T-cell (primary cell): ENCODE results near the gene ZNF470. TPM values are rescaled to one million over a fixed set of nuclear protein-coding genes. Genes with fewer than 3 reads are reported as not detected.

Experiments
- ATAC-seq, 4 experiments: fragments of 200-7000 bp in 3 of 4; fragments of 150-1000 bp in 1 of 4; cut with Tn5 transposase; replicated peaks in 1 of 4; 1 replicate in 3 of 4; 2 replicates in 1 of 4; pipeline ENCODE4 v1.10.0; 2021; ENCODE audit warnings: moderate library complexity in 3 of 4, mild to moderate bottlenecking in 2 of 4, moderate number of reproducible peaks in 1 of 4
- CTCF ChIA-PET, 2 donors: fragments of 300-600 bp; sonication (Branson Sonifier 250); formaldehyde crosslinking; loops; one replicate each; lab custom pipeline; 2022; ENCODE audit warnings: antibody characterized with exemption in 2 of 2; lab: Charles Lee
- POLR2A ChIA-PET, 2 donors: fragments of 300-600 bp; sonication (Branson Sonifier 250); formaldehyde crosslinking; loops; one replicate each; lab custom pipeline; 2022; ENCODE audit warnings: antibody characterized with exemption in 2 of 2; lab: Charles Lee
- DNase-seq, 35 experiments: peaks; one replicate each; pipeline versions ENCODE4 v3.0.0 to v3.0.0-alpha.2; 2013 to 2023
- H3K27ac ChIP-seq: one replicate; pipeline ENCODE4 v1.5.1; 2013; ENCODE audit warnings: low read length
- H3K27me3 ChIP-seq, 2 experiments: replicated peaks in 1 of 2; 1 replicate in 1 of 2; 2 replicates in 1 of 2; pipeline versions ENCODE4 v1.6.1 to v1.7.0; 2013; ENCODE audit warnings: low read length in 1 of 2, mixed read lengths in 1 of 2; ENCODE audit not compliant: control insufficient read depth in 2 of 2, insufficient read depth in 2 of 2; ENCODE audit errors: extremely low read depth in 1 of 2
- H3K36me3 ChIP-seq, 2 donors: 1 replicate in 1 of 2; 2 replicates in 1 of 2; pipeline versions ENCODE4 v1.6.1 to v1.7.0; 2013; ENCODE audit warnings: low read length in 1 of 2; ENCODE audit not compliant: control insufficient read depth in 2 of 2, insufficient read depth in 1 of 2; ENCODE audit errors: extremely low read depth in 1 of 2
- H3K4me1 ChIP-seq, 2 experiments: 1 replicate in 1 of 2; 2 replicates in 1 of 2; pipeline versions ENCODE4 v1.6.1 to v1.7.0; 2013; ENCODE audit warnings: low read length in 2 of 2, mixed read lengths in 1 of 2; ENCODE audit not compliant: insufficient read depth in 2 of 2, control insufficient read depth in 1 of 2; ENCODE audit errors: extremely low read depth in 1 of 2
- H3K4me3 ChIP-seq, 2 donors: 1 replicate in 1 of 2; 2 replicates in 1 of 2; pipeline versions ENCODE4 v1.5.1 to v1.7.0; 2013; ENCODE audit warnings: mild to moderate bottlenecking in 2 of 2, low read length in 1 of 2, moderate library complexity in 1 of 2; ENCODE audit not compliant: control insufficient read depth in 1 of 2; ENCODE audit errors: extremely low read depth in 1 of 2
- H3K9me3 ChIP-seq: 2 replicates; pipeline ENCODE4 v1.7.0; 2013
- H3K27ac Mint-ChIP-seq, 2 donors: one replicate each; pipeline ENCODE4 v1.8.0; 2020 to 2021; ENCODE audit warnings: mild to moderate bottlenecking in 2 of 2, mixed read lengths in 2 of 2
- H3K27me3 Mint-ChIP-seq, 2 donors: one replicate each; pipeline ENCODE4 v1.8.0; 2021 to 2022; ENCODE audit warnings: mixed read lengths in 2 of 2
- H3K36me3 Mint-ChIP-seq: one replicate; pipeline ENCODE4 v1.8.0; 2021; ENCODE audit warnings: mixed read lengths
- H3K4me1 Mint-ChIP-seq, 3 donors: one replicate each; pipeline ENCODE4 v1.8.0; 2020 to 2022; ENCODE audit warnings: mixed read lengths in 3 of 3, mild to moderate bottlenecking in 1 of 3
- H3K4me3 Mint-ChIP-seq, 3 donors: one replicate each; pipeline ENCODE4 v1.8.0; 2020 to 2022; ENCODE audit warnings: mild to moderate bottlenecking in 3 of 3, mixed read lengths in 3 of 3, moderate library complexity in 3 of 3
- H3K9me3 Mint-ChIP-seq, 3 donors: one replicate each; pipeline ENCODE4 v1.8.0; 2020 to 2022; ENCODE audit warnings: mixed read lengths in 3 of 3
- WGBS: methylation state at CpG from one replicate; pipeline ENCODE4 v1.1.5; 2013; ENCODE audit warnings: missing lambda C conversion rate; ENCODE audit not compliant: insufficient coverage; 5-methylcytosine and 5-hydroxymethylcytosine counted together
- total RNA-seq, 35 experiments: library from RNA in 6 of 35; stranded (reverse) in 6 of 35; fragments of 120-200 nt in 1 of 35; gene quantifications; one replicate each; pipeline versions ENCODE4 v1.2.1 to v1.2.4 and lab custom pipeline; 2013 to 2026

Gene ZNF470
- total RNA-seq, 5 donors from 2014 or later (not counting 1 experiment from before 2014, with no cell fraction given) = 1.5 to 7.2 (median 5.8) TPM

GRCh38 chr19:56597696-56598095, 30.4 kb downstream of the ZNF470 start:
- WGBS = no CpG with 5 or more reads among the region's 4 CpGs
- peaks cover 2% of the 10 kb centered on the region for H3K9me3 ChIP-seq
- CTCF ChIA-PET = no interaction called here
- peaks cover 42% of the 10 kb centered on the region for H3K36me3 Mint-ChIP-seq
- H3K4me1 Mint-ChIP-seq = peaks cover 24 to 28% (median 25%) of the 10 kb centered on the region in 3 donors
- H3K27me3 ChIP-seq = no peaks in the 10 kb centered on the region
- no peak overlapping the region for H3K27ac ChIP-seq
- H3K9me3 Mint-ChIP-seq = peaks cover 17 to 30% (median 24%) of the 10 kb centered on the region in 3 donors
- no peak for DNase-seq
- ATAC-seq = no peak
- H3K4me1 ChIP-seq = peaks cover 6 to 19% of the 10 kb centered on the region in 2 experiments
- POLR2A ChIA-PET = no interaction called here
- H3K27ac Mint-ChIP-seq = no peak overlapping the region
- H3K4me3 ChIP-seq = no peak overlapping the region
- H3K36me3 ChIP-seq = peaks cover 0 to 13% of the 10 kb centered on the region in 2 donors
- no peaks in the 10 kb centered on the region for H3K27me3 Mint-ChIP-seq
- H3K4me3 Mint-ChIP-seq = no peak overlapping the region

- Histone ChIP-seq H3K27me3 (no peaks in the 10 kb centered on the region), H3K4me3 (peak overlapping the region in 1 of 2 donors; percentile 42), H3K27ac (no peak overlapping the region), H3K9me3 (peaks cover 13% of the 10 kb centered on the region), H3K4me1 (no peaks in the 10 kb centered on the region), H3K36me3 (peaks cover 7 to 13% of the 10 kb centered on the region in 2 donors)
- 92% methylated on average over 2 of the region's 3 CpGs for WGBS
- peaks cover 70% of the 10 kb centered on the region for H3K36me3 Mint-ChIP-seq
- H3K9me3 Mint-ChIP-seq = peaks cover 20 to 52% (median 46%) of the 10 kb centered on the region in 3 donors
- no peak for DNase-seq
- POLR2A ChIA-PET = no interaction called here
- ATAC-seq = no peak
- no peaks in the 10 kb centered on the region for H3K27me3 Mint-ChIP-seq
- CTCF ChIA-PET = no interaction called here
- peaks cover 7 to 11% (median 9%) of the 10 kb centered on the region in 3 donors for H3K4me1 Mint-ChIP-seq
- H3K4me3 Mint-ChIP-seq = no peak overlapping the region
- no peak overlapping the region for H3K27ac Mint-ChIP-seq
Observed at GRCh38 chr19:56601375-56601774, 34.1 kb downstream of the ZNF470 start.

- H3K4me1 Mint-ChIP-seq = peaks cover 0 to 5% (median 4%) of the 10 kb centered on the region in 3 donors
- no peaks in the 10 kb centered on the region for H3K27me3 ChIP-seq
- H3K36me3 ChIP-seq = peaks cover 12 to 13% of the 10 kb centered on the region in 2 donors
- peaks cover 17% of the 10 kb centered on the region for H3K9me3 ChIP-seq
- ChIA-PET POLR2A (no interaction called here), CTCF (no interaction called here)
- H3K4me3 ChIP-seq = peak overlapping the region in 1 of 2 donors; percentile 5
- no peak overlapping the region for H3K27ac Mint-ChIP-seq
- H3K27ac ChIP-seq = no peak overlapping the region
- H3K36me3 Mint-ChIP-seq = peaks cover 77% of the 10 kb centered on the region
- H3K4me1 ChIP-seq = no peaks in the 10 kb centered on the region
- DNase-seq (no peak), ATAC-seq (no peak)
- H3K9me3 Mint-ChIP-seq = peaks cover 21 to 66% (median 55%) of the 10 kb centered on the region in 3 donors
- 87% methylated on average over 5 of the region's 6 CpGs for WGBS
- no peaks in the 10 kb centered on the region for H3K27me3 Mint-ChIP-seq
- no peak overlapping the region for H3K4me3 Mint-ChIP-seq
Observed at GRCh38 chr19:56603829-56604228, 36.6 kb downstream of the ZNF470 start.

- H3K4me1 Mint-ChIP-seq = no peaks in the 10 kb centered on the region
- ChIA-PET POLR2A (no interaction called here), CTCF (no interaction called here)
- DNase-seq (no peak), ATAC-seq (no peak)
- Histone ChIP-seq H3K27me3 (no peaks in the 10 kb centered on the region), H3K27ac (no peak overlapping the region), H3K4me1 (no peaks in the 10 kb centered on the region), H3K36me3 (peaks cover 3 to 12% of the 10 kb centered on the region in 2 donors), H3K4me3 (no peak overlapping the region), H3K9me3 (peaks cover 19% of the 10 kb centered on the region)
- peaks cover 86% of the 10 kb centered on the region for H3K36me3 Mint-ChIP-seq
- H3K9me3 Mint-ChIP-seq = peaks cover 15 to 74% (median 55%) of the 10 kb centered on the region in 3 donors
- no peaks in the 10 kb centered on the region for H3K27me3 Mint-ChIP-seq
- 100% methylated on average over 3 of the region's 8 CpGs for WGBS
- H3K4me3 Mint-ChIP-seq = no peak overlapping the region
- H3K27ac Mint-ChIP-seq = no peak overlapping the region
Observed at GRCh38 chr19:56608274-56608964, 41.2 kb downstream of the ZNF470 start.

- DNase-seq = no peak
- POLR2A ChIA-PET = no interaction called here
- Mint-ChIP-seq H3K4me3 (no peak overlapping the region), H3K4me1 (no peaks in the 10 kb centered on the region), H3K27ac (no peak overlapping the region), H3K27me3 (no peaks in the 10 kb centered on the region), H3K9me3 (peaks cover 26 to 88% (median 63%) of the 10 kb centered on the region in 3 donors), H3K36me3 (peaks cover 95% of the 10 kb centered on the region)
- Histone ChIP-seq H3K4me3 (peak overlapping the region in 1 of 2 donors; percentile 52), H3K27ac (no peak overlapping the region), H3K27me3 (no peaks in the 10 kb centered on the region), H3K4me1 (no peaks in the 10 kb centered on the region), H3K36me3 (peaks cover 4 to 7% of the 10 kb centered on the region in 2 donors), H3K9me3 (peaks cover 17% of the 10 kb centered on the region)
- WGBS = 72% methylated on average over 4 of the region's 8 CpGs
- ATAC-seq = no peak
- CTCF ChIA-PET = no interaction called here
Observed at GRCh38 chr19:56611288-56611687, 44.0 kb downstream of the ZNF470 start.

GRCh38 chr19:56612737-56613136, 45.5 kb downstream of the ZNF470 start:
- H3K27ac ChIP-seq = no peak overlapping the region
- Mint-ChIP-seq H3K27ac (no peak overlapping the region), H3K9me3 (peaks cover 29 to 90% (median 69%) of the 10 kb centered on the region in 3 donors), H3K4me3 (no peak overlapping the region), H3K27me3 (no peaks in the 10 kb centered on the region), H3K4me1 (no peaks in the 10 kb centered on the region), H3K36me3 (peaks cover 97% of the 10 kb centered on the region)
- H3K36me3 ChIP-seq = peaks cover 4 to 13% of the 10 kb centered on the region in 2 donors
- ChIA-PET CTCF (no interaction called here), POLR2A (no interaction called here)
- H3K27me3 ChIP-seq = no peaks in the 10 kb centered on the region
- peaks cover 17% of the 10 kb centered on the region for H3K9me3 ChIP-seq
- H3K4me3 ChIP-seq = no peak overlapping the region
- DNase-seq (no peak), ATAC-seq (no peak)
- 90% methylated on average over 2 of the region's 2 CpGs for WGBS
- no peaks in the 10 kb centered on the region for H3K4me1 ChIP-seq
